NCI-H524 (cell line): ENCODE results near the gene DBP.
A peak's percentile ranks its signal among the peaks of the same experiment; 100 is the strongest.

Experiments used
- DNase-seq, 2 experiments: peaks; one replicate each; lab custom pipeline; 2025; lab: John Stamatoyannopoulos, UW

DBP gene

DNA sequence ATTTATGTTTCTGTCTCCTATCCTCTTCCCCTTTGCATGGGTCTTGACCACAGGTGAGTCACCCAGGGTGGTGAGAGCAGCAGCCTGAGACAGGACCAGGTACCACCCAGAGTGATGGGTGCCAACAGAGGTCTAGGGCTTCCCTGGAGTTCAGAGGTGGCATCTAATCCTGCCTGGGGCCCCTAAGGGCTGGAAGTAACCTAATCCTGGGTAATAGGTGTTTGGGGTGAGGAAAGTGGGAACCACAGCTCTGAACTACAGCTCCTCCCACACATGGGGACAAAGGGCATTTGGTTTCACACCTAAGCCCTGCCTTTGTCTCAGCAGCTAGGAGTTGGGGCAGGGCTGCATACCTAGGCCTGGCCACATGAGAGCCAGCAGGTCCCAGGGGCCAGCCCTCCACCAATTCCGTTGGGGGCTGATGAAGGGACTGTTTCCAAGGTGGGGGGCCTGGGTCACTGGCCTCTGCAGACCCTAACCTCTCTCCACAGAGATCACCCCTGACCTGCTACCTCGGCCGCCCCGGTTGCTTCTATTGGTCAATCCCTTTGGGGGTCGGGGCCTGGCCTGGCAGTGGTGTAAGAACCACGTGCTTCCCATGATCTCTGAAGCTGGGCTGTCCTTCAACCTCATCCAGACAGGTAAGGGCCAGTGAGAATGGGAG lies 9.8 kb downstream of the DBP start:
- DNase-seq, result no peak

DNA sequence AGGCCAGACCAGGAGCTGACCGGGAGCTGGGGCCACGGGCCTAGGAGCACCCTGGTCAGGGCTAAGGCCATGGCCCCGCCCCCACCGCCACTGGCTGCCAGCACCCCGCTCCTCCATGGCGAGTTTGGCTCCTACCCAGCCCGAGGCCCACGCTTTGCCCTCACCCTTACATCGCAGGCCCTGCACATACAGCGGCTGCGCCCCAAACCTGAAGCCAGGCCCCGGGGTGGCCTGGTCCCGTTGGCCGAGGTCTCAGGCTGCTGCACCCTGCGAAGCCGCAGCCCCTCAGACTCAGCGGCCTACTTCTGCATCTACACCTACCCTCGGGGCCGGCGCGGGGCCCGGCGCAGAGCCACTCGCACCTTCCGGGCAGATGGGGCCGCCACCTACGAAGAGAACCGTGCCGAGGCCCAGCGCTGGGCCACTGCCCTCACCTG lies 11.3 kb downstream of the DBP start:
- no peak for DNase-seq

DNA sequence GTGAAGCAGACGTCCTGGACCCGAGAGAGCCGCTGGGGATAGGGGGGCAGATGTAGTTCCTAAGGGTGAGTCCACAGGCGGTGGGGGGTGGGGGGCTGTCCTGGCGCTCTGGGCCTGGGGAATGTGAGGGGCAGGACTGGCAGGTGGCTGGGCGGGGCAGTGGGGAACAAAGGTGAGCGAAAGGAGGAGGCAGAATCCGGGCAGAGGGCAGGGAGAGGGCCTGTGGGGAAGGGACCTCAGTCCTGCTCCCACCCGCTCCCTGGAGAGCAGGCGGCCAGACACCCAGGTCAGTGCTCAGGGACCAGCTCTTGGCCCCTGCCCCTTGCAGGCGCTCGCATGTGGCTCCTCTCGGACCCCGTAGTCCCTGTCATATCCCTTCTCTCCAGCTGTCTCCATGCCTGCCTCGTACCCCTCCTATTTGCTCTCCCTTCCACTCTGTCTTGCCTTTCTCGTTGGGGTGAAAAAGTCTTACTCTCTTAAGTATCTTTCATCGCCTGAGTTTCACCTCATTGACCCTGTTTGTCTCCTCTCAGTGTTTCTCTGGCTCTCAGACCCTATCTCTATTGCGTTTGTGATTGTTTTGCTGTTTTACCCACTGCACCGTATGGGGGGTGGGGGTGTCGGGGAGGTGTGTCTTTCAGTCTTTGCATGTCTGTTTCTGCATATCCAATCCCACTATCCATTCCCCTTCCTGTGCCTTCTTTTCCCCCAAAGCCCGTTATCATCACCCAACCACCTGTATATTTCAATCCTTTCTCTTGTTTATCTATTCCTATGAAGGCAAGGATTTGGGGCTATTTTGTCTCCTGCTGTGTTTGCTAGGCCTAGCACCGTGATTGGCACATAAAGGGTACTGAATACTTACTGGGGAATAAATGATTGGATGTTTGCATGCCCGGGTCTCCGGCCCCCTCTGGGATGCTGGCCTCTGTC lies 12.1 kb downstream of the DBP start:
- DNase-seq, result no peak

DNA sequence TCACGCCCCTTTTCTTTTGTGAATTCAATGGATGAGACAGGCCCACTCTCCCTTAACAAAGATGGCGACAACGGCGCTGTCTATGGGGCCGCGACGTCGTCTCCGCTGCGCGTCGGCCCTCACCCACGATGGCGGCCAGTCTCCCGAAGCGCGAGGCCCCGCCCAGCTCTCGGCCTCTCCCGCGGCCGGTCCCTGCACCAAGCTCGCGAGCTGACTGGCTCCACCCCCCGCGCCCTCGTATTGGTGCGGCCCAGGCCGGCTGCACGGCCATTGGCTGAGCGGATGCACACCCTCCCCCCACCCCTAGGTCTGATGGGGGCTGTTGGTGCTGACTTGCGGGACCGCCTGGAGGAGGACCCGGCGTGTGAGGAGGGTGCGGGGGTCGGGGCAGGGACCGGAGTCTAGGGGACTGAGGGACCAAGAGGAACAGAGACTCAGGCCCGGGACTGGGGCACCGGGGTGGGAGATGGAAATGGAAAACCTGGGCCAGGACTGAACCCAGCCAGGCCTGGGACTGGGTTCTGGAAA lies 13.0 kb downstream of the DBP start:
- peak; percentile 97 to 98 for DNase-seq

DNA sequence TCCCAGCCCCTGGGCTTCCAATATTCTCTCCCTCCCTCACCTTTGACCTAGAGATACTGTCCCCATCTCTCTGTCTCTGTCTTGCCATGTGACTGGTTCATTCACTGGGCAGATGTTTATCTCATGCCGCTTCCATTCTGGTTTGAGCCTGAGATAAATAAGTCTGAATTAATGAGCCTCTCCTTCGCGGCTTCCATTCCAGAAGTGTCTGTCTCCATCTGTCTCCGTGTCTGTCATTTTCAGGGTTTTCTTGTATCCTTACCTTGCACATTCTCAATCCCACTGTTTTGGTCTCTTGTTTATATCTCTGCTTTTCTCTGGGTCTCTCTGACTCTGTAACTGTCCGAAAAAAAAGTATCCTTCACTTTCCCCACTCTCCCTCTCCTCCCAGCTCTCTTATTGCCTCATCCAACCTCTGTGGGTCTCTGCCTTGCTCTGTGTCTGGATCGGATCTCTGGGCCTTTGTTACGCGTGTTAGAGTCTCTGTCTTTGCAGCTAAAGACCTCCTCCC lies 13.6 kb downstream of the DBP start:
- peak; percentile 33 to 75 for DNase-seq

DNA sequence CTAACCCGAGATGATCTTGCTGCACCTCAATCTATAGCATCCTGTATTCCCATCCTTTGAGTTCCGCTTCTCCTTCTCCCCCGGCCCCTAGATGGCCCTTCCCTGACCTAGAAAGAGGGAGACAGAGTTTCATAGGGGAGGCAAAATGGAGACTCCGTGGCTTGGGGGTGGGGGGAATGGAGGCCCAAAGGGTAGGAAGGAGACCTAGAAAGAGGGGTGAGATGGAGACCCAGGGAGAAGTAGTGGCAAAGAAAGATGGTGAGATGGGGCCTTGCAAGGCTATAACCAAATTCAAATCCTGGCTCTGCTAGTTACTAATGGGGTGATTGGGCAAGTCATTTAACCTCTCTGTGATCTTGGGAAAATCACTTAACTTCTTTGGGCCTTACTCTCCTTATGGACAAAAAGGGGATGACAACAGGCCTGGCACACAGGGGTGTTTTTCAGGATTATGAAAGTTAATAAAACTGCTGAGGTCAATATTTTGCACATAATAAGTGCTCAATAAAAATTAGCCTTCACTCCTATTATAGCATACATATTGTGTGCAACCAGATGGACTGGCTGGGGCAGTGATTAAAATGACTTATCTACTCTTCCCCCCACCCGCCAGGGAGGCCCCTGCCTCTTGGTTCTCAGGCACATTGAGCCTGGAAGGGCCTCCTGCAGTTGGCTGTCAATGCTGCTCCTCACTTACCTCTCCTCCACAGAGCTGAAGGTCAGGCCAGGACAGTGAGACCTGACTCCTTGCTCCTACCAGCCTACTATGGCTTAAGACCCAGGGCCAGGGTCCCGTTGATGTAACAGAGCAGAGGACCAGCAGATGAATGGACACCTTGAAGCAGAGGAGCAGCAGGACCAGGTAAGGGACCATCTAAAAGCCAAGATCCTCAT lies 17.2 kb downstream of the DBP start:
- DNase-seq, result no peak

DNA sequence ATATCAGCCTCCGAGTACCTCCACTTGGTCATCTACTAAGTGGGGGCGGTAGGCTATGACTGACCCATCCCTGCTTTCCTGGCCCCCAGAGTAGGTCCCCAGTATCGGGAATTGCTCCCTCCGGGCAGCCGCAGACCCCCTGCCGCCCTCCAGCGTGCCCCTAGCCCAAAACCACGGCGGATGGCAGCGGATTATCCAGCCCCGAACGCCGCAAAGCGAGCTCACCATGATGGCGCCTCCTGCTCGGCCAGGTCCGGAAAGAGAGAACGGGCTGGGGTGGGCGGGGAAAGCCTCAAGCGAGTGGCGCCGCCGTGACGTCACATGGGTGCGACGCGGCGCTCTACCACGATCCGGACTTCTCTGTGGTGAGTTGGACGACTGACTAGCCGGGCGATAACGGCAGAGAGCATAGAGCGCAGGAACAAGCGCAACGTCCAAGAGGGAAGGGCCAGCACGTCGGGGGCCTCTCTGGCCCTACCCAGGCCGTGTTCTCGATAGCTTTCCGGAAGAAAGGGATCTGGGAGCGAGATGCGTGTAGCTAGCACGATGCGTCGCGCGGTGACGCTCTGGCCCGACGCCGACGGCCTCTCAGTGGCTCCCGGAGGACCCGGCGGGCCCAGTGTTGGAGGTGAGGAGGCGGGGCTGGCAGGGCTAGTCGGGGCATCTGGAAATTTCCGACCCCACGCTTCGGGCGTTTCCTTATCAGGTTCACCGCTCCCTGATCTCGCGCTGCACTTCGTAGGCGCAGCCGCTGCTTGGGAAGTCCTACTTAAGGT lies 18.1 kb downstream of the DBP start, which contains the start of the genes RPL18 and SPHK2:
TSS of gene RPL18 (minus strand) at position 263 of the 776 bp plus-strand sequence. CDS start at position 228, 35 bp downstream.
TSS of gene SPHK2 (plus strand) at position 591 of the 776 bp plus-strand sequence. CDS start 1,009 bp downstream, outside the sequence.
- peak; percentile 98 to 100 for DNase-seq

DNA sequence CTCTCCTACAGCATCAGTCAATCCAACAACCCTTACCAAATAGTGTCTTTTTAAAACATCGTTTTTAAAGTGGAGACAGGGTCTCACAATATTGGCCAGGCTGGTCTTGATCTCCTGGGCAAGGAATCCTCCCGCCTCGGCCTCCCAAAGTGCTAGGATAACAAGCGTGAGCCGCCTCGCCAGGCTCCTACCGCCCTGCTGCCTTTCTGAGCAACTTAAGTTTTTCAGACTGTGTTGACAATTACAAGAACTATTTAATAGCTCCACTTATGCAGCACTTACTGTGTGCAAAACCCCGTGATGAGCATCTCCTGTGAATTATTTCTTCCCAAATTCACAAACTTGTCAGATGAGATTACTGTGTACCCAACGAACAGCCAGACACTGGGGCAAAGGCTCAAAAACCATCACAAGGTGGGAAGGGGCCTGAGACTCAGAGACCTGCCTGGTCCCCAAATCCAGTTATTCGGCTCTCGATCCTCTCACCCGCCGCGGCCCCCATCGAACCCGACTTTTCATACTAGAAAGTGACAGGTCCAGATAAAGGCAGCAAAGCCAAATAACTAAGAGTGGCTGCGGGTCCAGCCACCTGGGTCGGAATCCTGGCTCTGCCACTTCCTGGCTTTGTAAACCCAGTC lies 18.8 kb downstream of the DBP start:
- no peak for DNase-seq

DNA sequence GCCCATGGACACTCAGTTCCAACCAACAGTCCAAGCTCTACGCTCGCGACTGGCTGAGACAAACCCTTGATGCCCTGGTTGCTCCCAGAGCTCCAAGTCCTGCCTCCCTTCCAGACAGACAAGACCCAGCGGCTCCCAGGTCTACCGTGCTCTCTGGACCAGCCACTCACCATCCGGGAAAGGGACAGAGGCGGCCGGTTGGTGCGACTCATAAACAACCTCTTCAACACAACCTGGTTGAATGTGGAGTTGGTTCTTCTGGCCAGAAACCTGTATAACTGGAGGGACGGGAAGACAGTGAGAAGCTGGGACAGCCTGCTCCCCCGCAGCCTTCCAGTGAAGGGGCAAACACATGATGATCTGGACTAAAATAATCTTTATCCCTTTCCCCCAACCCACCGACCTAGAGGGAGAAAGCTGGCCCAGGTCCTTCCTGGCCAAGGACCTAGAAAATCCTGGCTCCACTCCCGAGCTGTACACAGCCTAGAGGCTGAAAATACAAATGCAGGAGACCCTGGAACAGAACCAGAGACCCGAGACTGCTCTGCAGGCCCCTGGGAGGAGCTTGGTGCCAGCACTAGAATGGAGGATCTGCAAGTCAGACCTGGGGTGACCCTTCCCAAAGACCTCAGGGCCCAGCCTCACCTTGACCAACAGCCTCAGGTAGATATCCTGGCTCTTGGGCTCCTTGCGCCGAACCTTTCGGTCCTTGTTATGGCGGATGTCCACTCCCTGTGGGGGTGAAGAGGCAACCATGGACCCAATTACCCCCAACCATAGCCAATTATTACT lies 19.8 kb downstream of the DBP start:
- no peak for DNase-seq

DNA sequence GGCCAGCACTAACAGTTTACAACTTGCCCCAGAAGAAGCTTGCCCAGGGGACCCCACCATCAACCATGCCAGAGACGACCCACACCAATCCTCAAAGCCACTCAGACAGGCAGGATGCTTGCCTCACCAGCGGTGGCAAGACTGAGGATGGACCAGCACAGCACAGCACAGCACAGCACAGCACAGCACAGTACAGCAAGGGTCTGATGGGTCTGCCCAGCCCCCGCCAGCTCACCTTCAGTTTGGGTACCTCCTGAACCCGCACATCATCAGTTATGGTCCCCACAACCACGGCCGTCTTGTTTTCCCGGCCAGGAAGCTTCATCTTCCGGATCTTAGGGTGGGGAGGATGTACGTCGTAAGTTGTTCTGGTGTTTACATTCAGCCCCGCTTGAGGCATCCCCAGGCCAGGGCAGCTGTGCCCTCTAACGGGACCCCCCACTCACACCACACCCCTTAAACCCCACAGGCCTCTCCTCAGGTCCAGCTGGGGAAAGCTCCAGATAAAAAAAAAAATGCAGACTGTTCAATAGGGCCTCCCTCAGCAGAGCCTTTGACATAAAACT lies 20.6 kb downstream of the DBP start:
- no peak for DNase-seq

DNA sequence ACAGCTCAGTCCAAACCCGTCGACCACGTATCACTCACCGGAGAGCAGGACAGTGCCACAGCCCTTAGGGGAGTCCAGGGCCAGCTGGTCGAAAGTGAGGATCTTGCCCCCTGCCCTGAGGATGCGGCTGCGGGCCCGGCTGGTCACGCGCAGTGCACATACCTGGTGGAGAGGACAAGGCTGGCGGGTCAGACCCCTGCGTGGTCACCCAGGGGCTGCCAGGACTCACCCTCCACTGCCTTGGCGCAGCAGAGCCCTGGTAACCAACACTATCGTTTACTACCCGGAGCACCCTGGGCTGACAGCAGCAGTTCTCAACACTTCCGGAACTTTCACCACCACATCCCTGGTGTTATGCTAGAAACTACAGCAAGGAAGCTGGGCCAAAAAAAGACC lies 21.1 kb downstream of the DBP start:
- no peak for DNase-seq

DNA sequence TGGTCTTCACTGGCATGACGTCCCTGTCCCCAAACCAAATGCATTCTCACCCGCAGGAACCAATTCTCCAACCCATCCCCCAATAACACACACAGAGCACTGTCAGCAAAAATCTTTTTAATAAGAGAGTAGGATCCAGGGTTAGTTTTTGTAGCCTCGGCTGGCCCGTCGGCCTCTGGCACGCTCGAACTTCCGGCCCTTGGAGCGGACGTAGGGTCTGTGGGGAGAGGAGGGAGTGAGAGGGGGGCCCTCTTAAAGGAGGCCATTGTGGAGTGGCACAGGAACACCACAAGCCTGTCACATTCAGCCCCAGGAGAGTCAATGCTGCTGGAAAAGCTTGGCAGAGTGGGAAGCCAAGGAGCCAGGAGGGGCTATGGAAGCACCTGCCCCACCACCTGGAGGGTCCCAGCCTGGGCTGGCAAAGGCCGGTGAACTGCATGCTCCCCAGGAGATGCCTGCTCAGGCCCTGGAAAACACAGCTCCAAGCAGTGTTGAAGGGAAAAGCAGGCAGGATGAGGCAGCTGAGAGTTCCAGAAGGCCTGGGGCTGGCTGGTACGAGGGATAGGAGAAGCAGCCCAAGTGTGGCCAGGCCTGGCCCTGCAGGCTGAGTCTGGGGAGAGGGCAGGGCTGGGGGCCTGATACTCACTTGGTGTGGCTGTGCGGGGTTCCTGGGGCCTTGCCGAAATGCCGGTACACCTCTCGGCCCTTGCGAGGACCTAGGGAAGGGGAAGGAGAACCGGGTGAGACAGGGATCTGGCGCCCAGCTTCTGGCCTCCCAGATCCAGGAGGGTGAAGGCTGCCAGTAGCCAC lies 21.7 kb downstream of the DBP start:
- DNase-seq, result no peak

DNA sequence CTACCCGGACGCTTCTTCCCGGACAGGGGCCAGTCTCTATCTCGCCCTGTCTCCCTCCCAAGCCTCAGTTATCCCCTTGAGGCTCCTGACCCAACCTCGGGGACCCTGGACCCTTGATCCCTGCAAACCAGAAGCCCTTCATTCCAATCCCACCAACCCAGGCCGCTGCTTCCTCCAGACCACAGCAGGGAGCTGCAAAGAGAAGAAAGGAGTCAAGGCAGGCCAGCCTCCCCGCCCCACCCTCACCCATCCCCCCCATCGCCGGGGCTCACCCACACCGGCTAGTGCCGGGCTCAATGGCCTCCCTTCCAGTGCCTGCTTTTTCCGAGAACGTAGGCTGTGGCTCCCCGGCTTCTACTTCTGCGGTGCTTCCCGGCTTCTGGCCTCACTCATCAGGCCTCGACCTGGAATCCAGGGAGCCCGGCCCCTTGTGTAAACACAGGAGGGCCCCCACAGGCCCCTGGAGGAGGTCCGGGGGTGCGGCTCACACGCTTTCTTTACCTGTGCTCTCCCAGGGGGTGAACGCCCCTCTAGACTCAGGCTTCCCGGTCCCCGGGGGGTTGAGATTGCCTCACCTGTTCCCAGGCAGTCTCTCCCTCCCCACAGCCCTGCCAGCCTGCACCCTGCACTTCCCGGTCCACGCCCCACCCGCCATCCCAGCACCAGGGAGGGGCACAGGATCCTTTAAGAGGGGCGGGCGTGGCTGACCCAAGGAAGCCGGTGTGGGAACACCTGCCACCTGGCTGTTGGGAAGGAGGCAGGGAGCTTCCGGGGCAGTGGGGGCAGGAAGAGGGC lies 22.5 kb downstream of the DBP start, which contains the start of gene FAM83E:
TSS of gene FAM83E (minus strand) at position 641 of the 795 bp plus-strand sequence. CDS start 1,704 bp downstream, outside the sequence.
- no peak for DNase-seq

DNA sequence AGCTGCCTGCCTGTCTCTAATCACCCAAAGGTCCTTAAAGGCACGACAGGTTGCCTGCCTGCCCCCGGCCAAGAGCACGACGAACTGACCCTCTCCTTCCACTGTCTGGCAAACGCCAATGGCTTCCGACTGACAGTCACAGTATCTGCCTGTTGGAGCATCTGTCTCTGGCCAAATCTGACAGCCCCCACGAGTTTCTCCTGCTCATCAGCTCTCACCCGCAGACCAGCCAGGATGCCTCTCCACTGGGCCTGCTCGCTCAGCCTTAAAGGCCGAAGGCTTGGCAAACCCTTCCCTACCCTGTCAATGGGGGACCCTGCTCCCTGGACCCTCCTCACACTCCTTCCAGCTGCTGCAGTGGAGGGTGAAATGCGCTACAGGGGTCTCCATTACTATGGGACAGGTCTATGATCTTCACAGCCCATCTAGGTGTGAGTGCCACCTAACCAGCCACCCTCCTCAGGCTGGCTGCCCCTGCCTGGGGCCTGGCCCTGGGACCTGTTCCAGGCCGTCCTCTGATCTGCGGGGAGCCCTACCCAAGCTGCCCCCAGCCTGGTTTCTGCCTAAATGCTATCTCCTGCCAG lies 23.2 kb downstream of the DBP start:
- DNase-seq, result no peak

DNA sequence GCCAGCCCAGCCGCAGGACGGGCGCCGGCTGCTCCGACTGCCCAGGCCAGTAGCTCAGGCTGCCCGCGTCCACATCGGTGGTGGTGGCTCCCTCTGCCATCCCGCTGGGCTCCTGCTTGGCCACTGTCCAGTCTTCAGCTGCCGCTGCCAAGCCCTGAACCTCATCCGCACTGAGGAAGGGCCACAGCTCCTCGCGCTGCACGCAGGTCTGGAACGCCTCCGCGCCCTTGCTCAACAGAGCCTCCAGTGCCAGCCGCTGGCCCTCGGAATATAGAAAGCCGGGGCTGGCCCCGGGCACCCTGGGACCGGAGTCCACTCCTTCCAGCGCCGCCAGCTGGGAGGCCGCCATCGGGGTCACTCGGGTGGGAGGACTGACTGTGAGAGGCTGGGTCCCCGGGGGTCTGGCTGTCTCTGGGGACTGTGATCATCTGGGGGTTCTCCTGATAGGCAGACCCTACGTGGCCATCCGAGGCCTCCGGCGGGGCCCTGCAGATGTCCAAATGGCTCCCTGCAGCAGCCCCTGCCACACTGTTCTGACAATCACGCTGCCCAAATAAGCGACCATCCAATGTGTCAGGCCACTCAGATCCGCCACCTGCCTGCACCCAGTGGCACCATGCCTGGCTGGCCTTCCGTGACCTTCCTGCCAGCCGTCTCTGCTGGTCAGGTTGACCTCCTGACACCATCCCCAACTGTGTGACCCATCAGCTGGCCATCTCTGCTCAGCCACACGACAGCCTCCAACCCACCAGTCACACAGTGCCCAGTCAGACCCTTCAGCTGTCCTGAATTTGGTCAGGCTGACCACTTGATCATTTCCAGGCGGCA lies 23.9 kb downstream of the DBP start:
- no peak for DNase-seq

DNA sequence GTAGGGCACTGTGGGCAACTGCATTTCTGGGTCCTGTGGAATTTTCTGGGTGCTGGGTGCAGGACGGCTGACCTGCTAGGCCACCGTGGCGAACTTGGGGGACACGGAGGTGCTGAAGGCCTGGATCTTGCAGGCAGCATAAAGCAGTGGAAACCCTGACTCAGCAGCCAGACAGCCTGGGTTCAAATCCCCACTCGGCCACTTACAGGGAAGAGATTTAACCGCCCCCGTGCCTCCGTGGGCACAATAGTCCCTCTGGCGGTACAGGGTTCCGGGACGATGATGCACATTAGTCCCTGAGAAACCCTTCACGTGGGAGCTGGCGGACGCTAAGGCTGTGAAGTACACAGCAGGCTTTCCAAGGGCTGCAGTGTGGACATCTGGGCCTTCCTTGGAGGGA lies 25.3 kb downstream of the DBP start:
- DNase-seq, result no peak
